DOHH2 (cell line): ENCODE results near the gene OR6C65.
"Not testable (repeated sequence)": the region's sequence is repeated elsewhere in the genome, so short reads cannot be mapped to it uniquely, and the experiment has no call there.

Experiments used
- H3F3A ChIP-seq: fragments of 200-600 bp; sonication (generic), shearing (Covaris generic); 2 replicates; pipeline ENCODE4 v1.6.0; 2016; ENCODE audit warnings: antibody characterized with exemption, mild to moderate bottlenecking; ENCODE audit not compliant: control insufficient read depth, insufficient read depth
- H3K27ac ChIP-seq: fragments of 200-600 bp; sonication (generic); 2 replicates; pipeline ENCODE4 v1.5.1; 2014; ENCODE audit warnings: low read depth, mild to moderate bottlenecking, low read length, moderate library complexity
- H3K27me3 ChIP-seq: fragments of 200-600 bp; sonication (generic); 2 replicates; pipeline ENCODE4 v1.6.1; 2014; ENCODE audit warnings: mild to moderate bottlenecking, low read length, mixed read lengths; ENCODE audit not compliant: control insufficient read depth
- H3K36me3 ChIP-seq: fragments of 200-600 bp; sonication (generic); 2 replicates; pipeline ENCODE4 v1.6.1; 2014; ENCODE audit warnings: mild to moderate bottlenecking, low read length, moderate library complexity, mixed read lengths; ENCODE audit not compliant: control insufficient read depth
- H3K4me1 ChIP-seq: fragments of 200-600 bp; sonication (generic); 2 replicates; pipeline ENCODE4 v1.6.1; 2014; ENCODE audit warnings: mild to moderate bottlenecking, low read length, mixed read lengths; ENCODE audit not compliant: control insufficient read depth
- H3K4me2 ChIP-seq: fragments of 200-600 bp; sonication (generic); 2 replicates; pipeline ENCODE4 v1.6.0; 2014; ENCODE audit warnings: mild to moderate bottlenecking, low read length, moderate library complexity
- H3K4me3 ChIP-seq: fragments of 200-600 bp; sonication (generic); 2 replicates; pipeline ENCODE4 v1.5.1; 2014; ENCODE audit warnings: mild to moderate bottlenecking, low read length, mixed read lengths
- H3K79me2 ChIP-seq: fragments of 200-600 bp; sonication (generic); 2 replicates; pipeline ENCODE4 v1.6.1; 2014; ENCODE audit warnings: mild to moderate bottlenecking, low read length, mixed read lengths; ENCODE audit not compliant: control insufficient read depth
- H3K9me2 ChIP-seq: fragments of 200-600 bp; sonication (generic); replicated peaks from 2 replicates; pipeline ENCODE4 v1.6.1; 2014; ENCODE audit warnings: mild to moderate bottlenecking, low read length, mixed read lengths; ENCODE audit not compliant: control insufficient read depth
- H3K9me3 ChIP-seq: fragments of 200-600 bp; sonication (generic); 2 replicates; pipeline ENCODE4 v1.6.1; 2014; ENCODE audit warnings: antibody characterized with exemption, low read length, mixed read lengths; ENCODE audit not compliant: control insufficient read depth, insufficient read depth
- H4K20me1 ChIP-seq: fragments of 200-600 bp; sonication (generic); 2 replicates; pipeline ENCODE4 v1.6.0; 2014; ENCODE audit warnings: low read depth, mild to moderate bottlenecking, antibody characterized with exemption, low read length, moderate library complexity; ENCODE audit not compliant: control insufficient read depth, insufficient read depth
- CTCF ChIP-seq: fragments of 200-600 bp; sonication (generic); IDR thresholded peaks from one replicate; pipeline ENCODE4 v1.5.1; 2014; ENCODE audit warnings: antibody characterized with exemption, mild to moderate bottlenecking, low read depth, low read length; ENCODE audit not compliant: poor library complexity, severe bottlenecking
- EZH2phosphoT487 ChIP-seq: fragments of 200-600 bp; sonication (generic); IDR thresholded peaks from 2 replicates; pipeline ENCODE4 v1.6.1; 2017; ENCODE audit warnings: borderline replicate concordance, mild to moderate bottlenecking, antibody characterized with exemption, low read length, moderate library complexity, mixed read lengths

The OR6C65 gene

GRCh38 chr12:55396326-55396725 is 4.0 kb upstream of the OR6C65 start:
- H4K20me1 ChIP-seq, result no peaks in the 10 kb centered on the region
- no peaks in the 10 kb centered on the region for H3K9me2 ChIP-seq
- TF ChIP-seq EZH2phosphoT487 (no peak), CTCF (no peak)
- no peaks in the 10 kb centered on the region for H3K36me3 ChIP-seq
- no peak overlapping the region for H3K27ac ChIP-seq
- H3K4me3 ChIP-seq, result no peak overlapping the region
- H3K4me2 ChIP-seq, result no peak overlapping the region
- H3F3A ChIP-seq, result no peaks in the 10 kb centered on the region
- no peaks in the 10 kb centered on the region for H3K79me2 ChIP-seq
- H3K9me3 ChIP-seq, result no peaks in the 10 kb centered on the region
- H3K4me1 ChIP-seq, result no peaks in the 10 kb centered on the region
- no peaks in the 10 kb centered on the region for H3K27me3 ChIP-seq

GRCh38 chr12:55407866-55408265 is 7.5 kb downstream of the OR6C65 start:
- Histone ChIP-seq H3K27ac (no peak overlapping the region), H3K4me3 (no peak overlapping the region), H3K36me3 (no peaks in the 10 kb centered on the region), H3K9me3 (0 out of 2 replicates have a peak, but pooled peaks cover 6% of the 10 kb centered on the region), H3K9me2 (no peaks in the 10 kb centered on the region), H3K4me2 (no peak overlapping the region), H3K4me1 (no peaks in the 10 kb centered on the region), H3F3A (no peaks in the 10 kb centered on the region), H3K27me3 (no peaks in the 10 kb centered on the region), H4K20me1 (no peaks in the 10 kb centered on the region), H3K79me2 (no peaks in the 10 kb centered on the region)
- TF ChIP-seq EZH2phosphoT487 (no peak), CTCF (no peak)

- H3K79me2 ChIP-seq, H3K36me3 ChIP-seq, H4K20me1 ChIP-seq, H3K27ac ChIP-seq, H3K9me2 ChIP-seq, H3K4me3 ChIP-seq, H3F3A ChIP-seq, H3K27me3 ChIP-seq, H3K4me1 ChIP-seq, H3K4me2 ChIP-seq, H3K9me3 ChIP-seq: not testable (repeated sequence)
These were observed 8.8 kb downstream of the OR6C65 start for GRCh38 chr12:55409133-55409532.

GRCh38 chr12:55412138-55412537 is 11.8 kb downstream of the OR6C65 start:
- H3K27ac ChIP-seq, H3K4me2 ChIP-seq, H3K27me3 ChIP-seq, H3K4me1 ChIP-seq, H3K4me3 ChIP-seq, H3K9me3 ChIP-seq, H4K20me1 ChIP-seq, H3K36me3 ChIP-seq, H3F3A ChIP-seq, H3K9me2 ChIP-seq, H3K79me2 ChIP-seq: not testable (repeated sequence)

GRCh38 chr12:55413498-55414388 is 13.4 kb downstream of the OR6C65 start:
- not testable (repeated sequence) for H3F3A ChIP-seq, H3K4me2 ChIP-seq, H3K36me3 ChIP-seq, H3K9me3 ChIP-seq, H4K20me1 ChIP-seq, H3K4me1 ChIP-seq, H3K79me2 ChIP-seq, H3K27me3 ChIP-seq, H3K4me3 ChIP-seq, H3K27ac ChIP-seq, H3K9me2 ChIP-seq

- H3K27ac ChIP-seq, H3K4me2 ChIP-seq, H3K4me1 ChIP-seq, H4K20me1 ChIP-seq, H3K9me3 ChIP-seq, H3F3A ChIP-seq, H3K27me3 ChIP-seq, H3K79me2 ChIP-seq, H3K9me2 ChIP-seq, H3K4me3 ChIP-seq, H3K36me3 ChIP-seq: not testable (repeated sequence)
These were observed 14.1 kb downstream of the OR6C65 start for GRCh38 chr12:55414396-55414823.
